GM21717 (cell line): ENCODE measurements around the gene PADI3.

Source experiments
- ATAC-seq: cut with Tn5 transposase; IDR thresholded peaks from one replicate; pipeline ENCODE4 v1.9.1; 2021; ENCODE audit warnings: mild to moderate bottlenecking, moderate library complexity; ENCODE audit not compliant: unreplicated experiment

PADI3 gene

DNA sequence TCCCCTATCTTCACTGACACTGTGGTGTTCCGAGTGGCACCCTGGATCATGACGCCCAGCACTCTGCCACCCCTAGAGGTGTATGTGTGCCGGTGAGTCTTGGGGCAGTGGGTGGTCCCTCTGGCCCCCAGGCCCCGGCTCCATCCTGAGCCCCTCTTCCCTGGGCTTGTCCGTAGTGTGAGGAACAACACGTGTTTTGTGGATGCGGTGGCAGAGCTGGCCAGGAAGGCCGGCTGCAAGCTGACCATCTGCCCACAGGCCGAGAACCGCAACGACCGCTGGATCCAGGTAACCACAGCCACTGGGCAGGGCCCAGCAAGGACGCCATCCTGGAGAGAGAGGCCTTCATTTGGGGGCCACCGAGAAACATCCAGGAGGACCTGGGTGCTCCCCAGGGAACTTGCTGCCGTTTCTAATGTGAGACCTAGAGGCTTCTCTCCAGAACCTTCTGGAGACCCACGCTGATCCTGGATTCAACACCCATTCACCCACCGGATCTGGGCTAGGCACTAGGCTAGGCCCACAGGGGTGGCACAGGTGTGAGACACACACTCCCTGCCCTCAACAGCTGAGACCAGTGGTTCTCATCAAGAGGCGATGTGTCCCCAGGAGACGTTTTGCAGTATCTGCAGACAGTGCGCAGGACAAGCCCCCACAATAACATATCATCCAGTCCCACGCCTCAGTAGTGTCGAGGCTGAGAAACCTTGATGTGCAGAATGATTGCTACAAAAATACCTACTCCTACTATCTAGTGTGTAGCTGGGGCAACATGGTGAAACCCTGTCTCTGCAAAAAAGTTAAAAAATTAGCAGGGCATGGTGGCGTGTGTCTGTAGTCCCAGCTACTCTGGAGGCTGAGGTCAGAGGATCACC is 22.2 kb downstream of the PADI3 start:
- ATAC-seq: no peak

GRCh38 chr1:17272066-17272465 is 23.2 kb downstream of the PADI3 start:
- ATAC-seq: no peak

DNA sequence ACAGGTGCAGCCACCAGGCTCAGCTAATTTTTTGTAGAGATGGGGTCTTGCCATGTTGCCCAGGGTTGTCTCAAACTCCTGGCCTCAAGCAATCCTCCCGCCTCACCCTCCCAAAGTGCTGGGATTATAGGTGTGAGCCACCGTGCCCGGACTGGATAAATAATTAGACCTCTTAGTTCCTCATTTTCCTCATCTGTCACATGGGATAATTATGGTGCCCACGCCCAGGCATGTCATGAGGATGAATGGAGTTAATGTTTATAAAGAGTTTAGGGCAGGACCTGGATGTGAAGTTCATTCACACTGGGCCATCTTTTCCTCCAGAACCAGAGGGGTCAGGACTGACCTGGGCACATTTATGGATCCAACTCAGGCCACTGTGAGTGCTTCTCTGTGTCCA is 23.7 kb downstream of the PADI3 start:
- ATAC-seq: no peak

- ATAC-seq: no peak
These were observed 24.2 kb downstream of the PADI3 start for GRCh38 chr1:17273096-17273495.

DNA sequence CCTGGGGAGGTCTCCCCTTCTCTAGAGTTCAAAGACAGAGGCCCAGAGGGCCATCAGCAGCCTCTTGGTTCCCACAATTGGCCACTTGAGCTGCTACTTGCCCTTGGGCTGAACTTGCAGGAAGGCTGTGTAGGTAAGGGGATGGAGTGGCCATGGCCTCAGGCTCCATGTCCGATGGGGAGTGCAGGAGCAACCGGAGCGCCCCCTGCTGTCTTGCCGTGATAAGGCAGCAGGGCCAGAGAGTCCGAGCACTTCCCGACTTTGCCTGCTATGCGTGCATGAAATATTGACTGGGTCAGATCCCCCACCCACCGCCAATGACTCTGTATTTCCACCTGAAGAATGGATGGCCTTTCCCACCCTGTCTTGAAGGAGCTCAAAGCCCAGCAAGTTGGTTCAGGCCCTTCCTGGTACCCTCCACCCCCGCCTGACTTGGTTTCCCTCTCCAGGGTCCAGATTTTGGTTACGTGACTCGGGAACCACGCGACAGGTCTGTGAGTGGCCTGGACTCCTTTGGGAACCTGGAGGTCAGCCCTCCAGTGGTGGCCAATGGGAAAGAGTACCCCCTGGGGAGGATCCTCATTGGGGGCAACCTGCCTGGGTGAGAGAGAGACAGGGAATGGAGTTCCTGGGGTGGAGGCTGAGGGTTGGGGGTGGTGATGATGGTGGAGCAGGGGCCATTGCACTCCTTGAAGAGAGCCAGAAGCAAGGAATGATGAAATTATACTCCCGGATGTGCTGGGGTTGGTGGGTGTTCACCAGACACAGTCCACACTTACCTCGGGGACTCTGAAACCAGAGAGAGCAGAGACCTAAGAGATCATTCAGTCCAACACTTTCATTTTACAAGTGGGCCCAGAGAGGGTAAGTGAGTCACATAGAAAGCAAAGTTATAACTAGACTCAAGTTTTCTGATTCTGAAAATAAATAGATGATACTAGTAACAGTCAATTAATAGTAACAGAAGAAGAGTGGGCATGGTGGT is 25.6 kb downstream of the PADI3 start:
- ATAC-seq: peak; percentile 75

- no peak for ATAC-seq
These were observed 27.7 kb downstream of the PADI3 start for GRCh38 chr1:17276568-17276967.

- no peak for ATAC-seq
These were observed 28.7 kb downstream of the PADI3 start for GRCh38 chr1:17277511-17278159.

DNA sequence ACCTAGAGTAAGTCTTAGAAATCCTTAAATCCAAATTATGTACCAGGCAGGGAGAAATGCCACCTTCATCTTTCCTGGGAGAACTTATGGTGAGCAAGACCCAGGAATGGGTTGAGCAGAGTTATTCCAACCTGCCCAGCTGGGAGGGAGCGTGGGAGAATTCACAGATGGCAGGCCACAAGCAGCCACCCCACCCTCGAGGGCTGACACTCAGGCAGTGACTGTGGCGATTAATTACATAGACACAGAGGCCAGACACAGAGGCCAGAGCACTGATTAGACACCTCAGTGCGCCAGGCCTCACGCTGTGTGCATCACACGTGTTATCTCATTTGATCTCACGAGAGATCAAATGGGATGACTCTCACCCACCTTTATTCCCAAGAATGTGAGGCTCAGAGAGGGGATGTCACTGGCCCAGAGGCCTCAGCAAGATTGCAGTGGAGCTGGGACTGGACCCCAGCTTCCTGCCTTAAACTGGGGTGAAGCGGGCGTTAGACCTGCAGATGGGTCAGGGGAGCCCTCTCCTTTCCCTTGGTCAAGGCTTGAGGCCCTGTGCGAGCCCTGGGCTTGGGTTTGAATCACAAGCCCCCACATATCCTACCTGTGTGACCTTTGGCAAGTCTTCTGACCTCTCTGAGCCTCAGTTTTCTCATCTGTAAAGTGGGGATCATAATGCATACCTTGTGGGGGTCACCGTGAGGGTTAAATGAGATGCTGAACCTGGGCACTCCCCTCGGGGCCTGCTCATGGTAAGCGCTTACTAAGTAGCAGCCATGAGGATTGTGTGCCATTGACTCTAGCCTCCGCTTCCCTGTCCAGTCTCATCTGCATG is 30.3 kb downstream of the PADI3 start:
- no peak for ATAC-seq

GRCh38 chr1:17280436-17280835 is 31.5 kb downstream of the PADI3 start:
- ATAC-seq: no peak

DNA sequence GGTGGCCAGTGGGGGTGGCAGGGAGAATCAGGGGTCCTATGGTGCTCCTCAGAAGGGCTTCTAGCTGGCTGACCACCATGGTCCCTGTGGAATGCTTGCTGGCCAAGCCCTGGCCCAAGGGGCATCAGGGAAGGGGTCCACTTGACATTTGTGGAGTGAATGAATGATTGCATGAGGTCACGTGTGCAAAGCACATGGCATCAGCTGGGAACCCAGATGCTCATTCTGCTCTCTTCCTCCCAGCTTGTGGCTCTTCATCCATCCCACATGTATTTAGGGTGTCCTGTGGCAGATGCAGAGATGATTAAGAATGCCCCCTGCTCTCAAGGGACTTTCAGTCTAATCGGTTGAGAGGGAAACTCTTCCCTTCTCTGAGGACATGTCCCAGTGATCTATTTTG is 32.0 kb downstream of the PADI3 start:
- ATAC-seq: no peak

- ATAC-seq: no peak
These were observed 32.9 kb downstream of the PADI3 start for GRCh38 chr1:17281775-17282181.

DNA sequence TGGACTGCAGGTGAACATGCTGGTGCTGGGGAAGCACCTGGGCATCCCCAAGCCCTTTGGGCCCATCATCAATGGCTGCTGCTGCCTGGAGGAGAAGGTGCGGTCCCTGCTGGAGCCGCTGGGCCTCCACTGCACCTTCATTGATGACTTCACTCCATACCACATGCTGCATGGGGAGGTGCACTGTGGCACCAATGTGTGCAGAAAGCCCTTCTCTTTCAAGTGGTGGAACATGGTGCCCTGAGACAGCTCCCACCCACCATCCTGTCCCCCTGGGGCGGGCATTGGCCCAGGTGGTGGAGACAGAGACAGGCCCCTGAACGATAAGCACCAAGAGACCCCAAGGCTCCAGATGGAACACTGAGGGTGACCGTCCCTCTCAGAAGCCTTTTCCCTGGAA is 33.9 kb downstream of the PADI3 start:
- no peak for ATAC-seq

DNA sequence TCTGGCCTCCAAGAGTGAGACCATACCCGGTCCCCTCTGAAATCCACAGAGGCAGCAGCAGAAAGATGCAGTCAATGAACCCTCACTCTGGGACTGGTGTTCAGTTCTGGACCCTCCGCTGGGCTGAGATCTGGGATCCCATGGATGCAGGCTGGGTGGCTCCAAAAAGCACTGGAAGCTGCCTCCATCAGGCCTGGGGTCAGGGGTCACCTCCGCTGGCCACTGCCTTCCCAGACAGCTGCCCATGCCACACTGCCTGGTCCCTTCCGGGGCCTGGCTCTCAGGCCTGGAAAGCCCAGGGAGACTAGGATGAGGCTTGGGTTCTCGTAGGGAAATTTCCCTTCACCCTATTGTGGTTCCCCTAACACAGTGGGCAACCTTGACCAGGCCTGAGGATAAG is 37.7 kb downstream of the PADI3 start:
- ATAC-seq: no peak

DNA sequence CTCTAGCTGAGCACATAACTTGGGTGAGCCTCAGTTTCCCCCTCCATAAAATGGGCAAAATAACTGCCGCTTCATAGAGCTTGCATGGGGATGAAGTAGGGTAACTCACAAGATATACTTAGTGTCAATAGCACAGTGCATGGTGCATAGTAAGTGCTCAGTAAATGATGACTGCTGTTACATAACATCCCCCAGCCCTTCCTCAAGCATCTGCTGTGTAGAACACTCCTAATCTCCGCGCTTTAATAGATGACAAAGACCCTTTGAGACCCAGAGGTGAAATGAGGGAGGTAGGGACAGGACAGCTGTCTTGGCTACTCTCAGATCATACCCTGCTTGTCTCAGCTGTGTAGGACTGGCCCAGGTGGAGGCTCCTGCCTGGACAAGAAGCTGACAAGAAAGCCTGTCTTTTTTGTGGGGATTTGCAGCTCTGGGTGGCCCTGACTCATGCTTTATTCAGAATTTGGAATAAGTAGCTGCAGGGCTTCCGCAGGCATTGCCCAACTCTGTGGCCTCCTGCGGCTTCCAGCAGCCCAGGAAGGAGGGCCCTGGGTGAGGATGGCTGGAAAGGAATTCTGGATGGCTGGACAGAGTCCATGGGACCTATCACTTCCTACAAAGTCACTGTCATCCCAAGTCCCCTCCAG is 38.4 kb downstream of the PADI3 start:
- ATAC-seq: no peak

DNA sequence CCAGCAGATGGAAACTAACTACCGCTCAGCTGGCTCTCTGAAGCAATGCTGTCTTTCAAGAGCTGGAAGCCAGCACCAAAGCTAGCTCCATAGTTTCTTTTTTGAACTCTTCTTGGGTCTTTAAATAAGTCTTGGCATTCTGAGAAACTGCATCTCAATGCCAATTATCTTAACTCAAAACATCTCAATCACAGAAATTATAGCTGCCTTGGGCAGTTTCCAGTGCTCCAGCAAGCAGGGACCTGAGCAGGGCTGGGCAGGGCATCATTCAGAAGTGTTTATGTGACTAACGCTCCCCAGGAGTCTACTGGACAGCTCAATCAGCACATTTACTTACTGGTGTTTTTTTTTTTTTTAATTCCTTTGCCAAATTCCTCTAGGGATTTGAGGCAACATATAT is 40.8 kb downstream of the PADI3 start:
- ATAC-seq: no peak

GRCh38 chr1:17290553-17290952 is 41.7 kb downstream of the PADI3 start:
- ATAC-seq: no peak

GRCh38 chr1:17292299-17293160 is 43.6 kb downstream of the PADI3 start:
- no peak for ATAC-seq

GRCh38 chr1:17293681-17294425 is 45.0 kb downstream of the PADI3 start:
- no peak for ATAC-seq
